Endothelial cell of umbilical vein (primary cell): Measurements from ENCODE around the gene STAT4.

ENCODE experiments used
- CTCF ChIP-seq, 2 donors: IDR thresholded peaks; 1 replicate in 1 of 2; 2 replicates in 1 of 2; pipeline ENCODE4 v1.5.1; 2011; ENCODE audit warnings: low read length in 2 of 2, mild to moderate bottlenecking in 2 of 2, moderate library complexity in 2 of 2, control low read depth in 1 of 2, inconsistent platforms in 1 of 2, low read depth in 1 of 2; ENCODE audit not compliant: insufficient read depth in 1 of 2; ENCODE audit errors: extremely low read depth in 1 of 2
- EZH2 ChIP-seq: IDR thresholded peaks from 2 replicates; pipeline ENCODE4 v1.6.1; 2012; ENCODE audit warnings: borderline replicate concordance, low read depth, mild to moderate bottlenecking, moderate library complexity, low read length, inconsistent platforms; ENCODE audit not compliant: severe bottlenecking
- JUN ChIP-seq: IDR thresholded peaks from 2 replicates; pipeline ENCODE4 v1.6.1; 2011; ENCODE audit warnings: borderline replicate concordance, low read depth; ENCODE audit not compliant: insufficient read length, insufficient read depth
- MYC ChIP-seq: IDR thresholded peaks from one replicate; pipeline ENCODE4 v1.6.1; 2011; ENCODE audit warnings: mild to moderate bottlenecking, low read depth, low read length
- POLR2A ChIP-seq: IDR thresholded peaks from 2 replicates; pipeline ENCODE4 v1.6.1; 2012; ENCODE audit warnings: low read depth, mild to moderate bottlenecking, control low read depth, low read length
- POLR2AphosphoS5 ChIP-seq: IDR thresholded peaks from 2 replicates; pipeline ENCODE4 v1.6.1; 2012; ENCODE audit warnings: low read depth, mild to moderate bottlenecking, control low read depth, low read length, moderate library complexity; ENCODE audit not compliant: insufficient read depth

GRCh38 chr2:191059308-191059707 lies 91.5 kb downstream of the STAT4 start:
- no peak for TF ChIP-seq CTCF (IDR thresholded peaks at IDR 0.05; ENCODE audit: extremely low read depth in 1 of 2, insufficient read depth in 1 of 2, low read depth in 1 of 2, low read length in 2 of 2)
- TF ChIP-seq EZH2: no peak
- TF ChIP-seq JUN: no peak
- no peak for TF ChIP-seq POLR2A
- TF ChIP-seq POLR2AphosphoS5: no peak
- TF ChIP-seq MYC: no peak
